Liver (tissue), 9 donors: ENCODE results near the gene RPH3AL. TPM values are rescaled to one million over a fixed set of nuclear protein-coding genes. Genes with fewer than 3 reads are reported as not detected.

Experiments used
- DNase-seq: peaks from one replicate; pipeline ENCODE4 v3.0.0-alpha.2; 2017; ENCODE audit warnings: low spot score
- H3K27ac ChIP-seq, 2 donors: one replicate each; pipeline ENCODE4 v1.7.0; 2013; ENCODE audit warnings: inconsistent platforms in 2 of 2, low read length in 2 of 2, control low read depth in 1 of 2, low read depth in 1 of 2, mild to moderate bottlenecking in 1 of 2
- H3K27me3 ChIP-seq, 4 donors: one replicate each; pipeline versions ENCODE4 v1.6.1 to v1.7.0; 2013; ENCODE audit warnings: low read length in 3 of 4, inconsistent platforms in 1 of 4, mild to moderate bottlenecking in 1 of 4, moderate library complexity in 1 of 4; ENCODE audit not compliant: control insufficient read depth in 4 of 4, insufficient read depth in 4 of 4
- H3K36me3 ChIP-seq, 4 donors: one replicate each; pipeline versions ENCODE4 v1.6.1 to v1.7.0; 2013; ENCODE audit warnings: low read length in 3 of 4, mild to moderate bottlenecking in 3 of 4, low read depth in 1 of 4, moderate library complexity in 1 of 4; ENCODE audit not compliant: control insufficient read depth in 4 of 4, insufficient read depth in 3 of 4
- H3K4me1 ChIP-seq, 4 donors: one replicate each; pipeline versions ENCODE4 v1.6.1 to v1.7.0; 2013; ENCODE audit warnings: low read length in 3 of 4, mild to moderate bottlenecking in 3 of 4, moderate library complexity in 1 of 4; ENCODE audit not compliant: control insufficient read depth in 4 of 4, insufficient read depth in 4 of 4
- H3K4me3 ChIP-seq, 3 donors: one replicate each; pipeline versions ENCODE4 v1.6.1 to v1.7.0; 2013; ENCODE audit warnings: low read length in 3 of 3, control low read depth in 1 of 3, low read depth in 1 of 3, mild to moderate bottlenecking in 1 of 3
- H3K9ac ChIP-seq, 2 donors: one replicate each; pipeline ENCODE4 v1.7.0; 2013; ENCODE audit warnings: low read length in 2 of 2, mild to moderate bottlenecking in 2 of 2, moderate library complexity in 2 of 2, control low read depth in 1 of 2, low read depth in 1 of 2
- H3K9me3 ChIP-seq, 4 donors: one replicate each; pipeline versions ENCODE4 v1.6.1 to v1.7.0; 2013; ENCODE audit warnings: low read length in 3 of 4; ENCODE audit not compliant: control insufficient read depth in 4 of 4
- ATF3 ChIP-seq: IDR thresholded peaks from 2 replicates; pipeline ENCODE4 v1.6.1; 2016; ENCODE audit warnings: antibody characterized with exemption
- EGR1 ChIP-seq, 2 donors: IDR thresholded peaks; 2 replicates each; pipeline ENCODE4 v1.6.1; 2016 to 2018; ENCODE audit warnings: antibody characterized with exemption in 2 of 2, low read depth in 2 of 2
- FOXA1 ChIP-seq: IDR thresholded peaks from 2 replicates; pipeline ENCODE4 v1.6.1; 2016; ENCODE audit warnings: antibody characterized with exemption
- FOXA2 ChIP-seq: IDR thresholded peaks from 2 replicates; pipeline ENCODE4 v1.6.1; 2016; ENCODE audit warnings: antibody characterized with exemption
- GABPA ChIP-seq, 2 donors: IDR thresholded peaks in 1 of 2; conservative IDR thresholded peaks in 1 of 2; 2 replicates each; pipeline ENCODE4 v1.6.1; 2016; ENCODE audit warnings: antibody characterized with exemption in 2 of 2, mild to moderate bottlenecking in 1 of 2, moderate library complexity in 1 of 2
- HNF4A ChIP-seq, 2 donors: conservative IDR thresholded peaks; 2 replicates each; pipeline ENCODE4 v1.6.1; 2016; ENCODE audit warnings: antibody characterized with exemption in 2 of 2, mild to moderate bottlenecking in 2 of 2
- JUND ChIP-seq, 2 donors: IDR thresholded peaks; 2 replicates each; pipeline ENCODE4 v1.6.1; 2016; ENCODE audit warnings: antibody characterized with exemption in 2 of 2
- MAX ChIP-seq: IDR thresholded peaks from 2 replicates; pipeline ENCODE4 v1.6.1; 2016; ENCODE audit warnings: antibody characterized with exemption
- REST ChIP-seq: IDR thresholded peaks from 2 replicates; pipeline ENCODE4 v1.6.1; 2016; ENCODE audit warnings: antibody characterized with exemption, mild to moderate bottlenecking
- RXRA ChIP-seq, 2 donors: IDR thresholded peaks; 2 replicates each; pipeline ENCODE4 v1.6.1; 2017 to 2018; ENCODE audit warnings: antibody characterized with exemption in 2 of 2, mild to moderate bottlenecking in 1 of 2
- SP1 ChIP-seq: IDR thresholded peaks from 2 replicates; pipeline ENCODE4 v1.6.1; 2018; ENCODE audit warnings: antibody characterized with exemption, mild to moderate bottlenecking
- TAF1 ChIP-seq: conservative IDR thresholded peaks from 2 replicates; pipeline ENCODE4 v1.6.1; 2016; ENCODE audit warnings: antibody characterized with exemption, mild to moderate bottlenecking
- ZBTB33 ChIP-seq: IDR thresholded peaks from 2 replicates; pipeline ENCODE4 v1.6.1; 2016; ENCODE audit warnings: antibody characterized with exemption
- WGBS: extraction: QIAGEN DNeasy Blood & Tissue Kit; methylation state at CpG from one replicate; pipeline ENCODE4 v1.1.7; 2013; 5-methylcytosine and 5-hydroxymethylcytosine counted together
- polyA plus RNA-seq, 2 donors: library from polyadenylated mRNA; stranded (reverse) in 1 of 2; unstranded in 1 of 2; fragments of 200-250 nt in 1 of 2; fragments of >200 nt in 1 of 2; fragmentation: Nextera tagmentation in 1 of 2; extraction: Ambion mirVana in 1 of 2; gene quantifications; one replicate each; pipeline versions ENCODE4 v1.2.1 to v1.2.3, GENCODE V29; 2013 to 2015
- total RNA-seq, 2 donors: library from RNA; depleted of rRNA; stranded (reverse); fragments of >200 nt; gene quantifications; one replicate each; pipeline ENCODE4 v1.2.3, GENCODE V29; 2014
- donor health status: healthy.
- donor health status: healthy.
- donor health status: healthy.
- donor health status: healthy.
- donor health status: healthy.

RPH3AL gene
- total and polyA plus RNA-seq, 4 donors: 8.5 to 52.5 (median 13.9) TPM

- TF ChIP-seq REST (no peak), MAX (no peak), RXRA (IDR thresholded peaks at IDR 0.05) (no peak)
These were observed 139.1 kb downstream of the RPH3AL start (continued) for GRCh38 chr17:213286-214105.

GRCh38 chr17:210402-210801, 142.2 kb downstream of the RPH3AL start:
- H3K9me3 ChIP-seq: no peaks in the 10 kb centered on the region
- H3K27ac ChIP-seq: no peak overlapping the region
- no peak for DNase-seq
- no peak overlapping the region for H3K9ac ChIP-seq
- no peaks in the 10 kb centered on the region for H3K4me1 ChIP-seq
- no peak overlapping the region for H3K4me3 ChIP-seq
- no peaks in the 10 kb centered on the region for H3K27me3 ChIP-seq
- WGBS: 98% methylated on average over 8 of the region's 8 CpGs
- no peak for TF ChIP-seq ZBTB33
- TF ChIP-seq HNF4A (conservative IDR thresholded peaks at IDR 0.05): no peak
- no peak for TF ChIP-seq TAF1
- TF ChIP-seq FOXA2: no peak
- no peak for TF ChIP-seq MAX
- no peak for TF ChIP-seq SP1
- no peak for TF ChIP-seq JUND (IDR thresholded peaks at IDR 0.05)
- TF ChIP-seq EGR1 (IDR thresholded peaks at IDR 0.05; ENCODE audit: low read depth in 2 of 2): no peak
- TF ChIP-seq REST: no peak
- TF ChIP-seq GABPA (IDR thresholded peaks at IDR 0.05 in 1 of 2, conservative IDR thresholded peaks at IDR 0.05 in 1 of 2): no peak
- TF ChIP-seq RXRA (IDR thresholded peaks at IDR 0.05): no peak
- no peak for TF ChIP-seq FOXA1
- no peak for TF ChIP-seq ATF3
- peaks cover 0 to 13% (median 4%) of the 10 kb centered on the region in 4 donors for H3K36me3 ChIP-seq
